GM12892 (cell line): ENCODE results near the gene WSCD2.

Experiments used
- POLR2A ChIP-seq: IDR thresholded peaks from 2 replicates; pipeline ENCODE4 v1.6.1; 2011; ENCODE audit warnings: low read depth, low read length, control low read depth
- POLR2AphosphoS5 ChIP-seq: IDR thresholded peaks from 2 replicates; pipeline ENCODE4 v1.6.1; 2011; ENCODE audit warnings: low read depth, low read length, control low read depth

GRCh38 chr12:108260039-108260438 is 131.0 kb downstream of the WSCD2 start:
- TF ChIP-seq POLR2A: no peak
- no peak for TF ChIP-seq POLR2AphosphoS5
